Stimulated activated CD4-positive, alpha-beta T cell treated with anti-CD3 and anti-CD28 coated beads, TNF-alpha, amount 100 ng/mL, for 24 hours (primary cell): ENCODE data around the gene FASTK.

Experiments used
- DNase-seq, 3 experiments: peaks; one replicate each; pipeline ENCODE4 v3.0.0-alpha.2; 2020; ENCODE audit warnings: low read depth in 3 of 3

The FASTK gene

DNA sequence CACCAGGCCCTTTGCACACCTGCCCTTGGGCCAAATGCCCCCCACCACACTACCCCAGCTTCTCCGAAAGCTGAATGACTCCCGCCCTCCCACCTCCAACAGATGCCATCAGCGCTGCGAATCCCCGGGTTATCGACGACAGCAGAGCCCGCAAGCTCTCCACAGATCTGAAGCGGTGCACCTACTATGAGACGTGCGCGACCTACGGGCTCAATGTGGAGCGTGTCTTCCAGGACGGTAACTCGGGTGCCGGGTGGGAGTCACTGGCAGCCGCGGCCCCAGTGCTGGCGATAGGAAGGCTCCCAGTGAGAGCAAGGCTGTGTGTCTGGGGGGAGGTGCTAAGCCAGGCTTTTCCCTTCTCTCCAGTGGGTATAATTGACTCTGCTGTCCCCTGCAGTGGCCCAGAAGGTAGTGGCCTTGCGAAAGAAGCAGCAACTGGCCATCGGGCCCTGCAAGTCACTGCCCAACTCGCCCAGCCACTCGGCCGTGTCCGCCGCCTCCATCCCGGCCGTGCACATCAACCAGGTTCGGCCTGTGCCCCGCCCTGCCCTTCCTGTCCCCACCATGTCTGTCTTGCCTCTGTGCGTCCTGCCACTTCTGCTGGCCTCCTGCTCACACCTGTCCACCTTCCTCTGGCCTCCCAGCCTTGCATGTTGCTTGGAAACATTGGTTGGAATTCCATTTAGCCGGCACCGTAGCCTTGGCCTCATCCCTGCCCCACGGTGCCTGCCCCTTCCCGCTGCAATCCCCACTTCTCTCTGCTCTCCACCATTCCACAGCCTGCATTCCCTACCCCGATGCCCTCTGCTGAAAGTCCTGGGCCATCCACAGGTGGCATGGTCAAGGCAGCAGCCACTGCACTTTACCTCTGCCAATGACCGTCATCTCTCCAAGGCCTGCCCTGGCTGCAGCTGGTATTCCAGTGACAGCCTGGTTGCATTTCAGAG is 37.8 kb upstream of the FASTK start:
- no peak for DNase-seq

DNA sequence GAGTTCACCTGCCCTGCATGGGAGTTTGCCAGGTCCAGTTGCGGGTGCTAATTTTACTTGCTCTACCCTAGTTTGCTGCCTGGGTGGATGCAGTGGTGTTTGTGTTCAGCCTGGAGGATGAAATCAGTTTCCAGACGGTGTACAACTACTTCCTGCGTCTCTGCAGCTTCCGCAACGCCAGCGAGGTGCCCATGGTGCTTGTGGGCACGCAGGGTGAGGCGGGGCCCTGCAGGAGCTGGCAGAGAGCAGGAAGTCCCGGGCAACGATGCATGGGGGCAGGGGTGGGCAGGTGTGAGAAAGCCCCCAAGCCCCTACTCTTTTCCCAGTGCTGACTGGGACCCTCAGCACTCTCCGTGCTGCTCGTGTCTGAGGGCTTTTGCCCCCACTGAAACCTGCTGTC is 37.0 kb upstream of the FASTK start:
- DNase-seq, result no peak

DNA sequence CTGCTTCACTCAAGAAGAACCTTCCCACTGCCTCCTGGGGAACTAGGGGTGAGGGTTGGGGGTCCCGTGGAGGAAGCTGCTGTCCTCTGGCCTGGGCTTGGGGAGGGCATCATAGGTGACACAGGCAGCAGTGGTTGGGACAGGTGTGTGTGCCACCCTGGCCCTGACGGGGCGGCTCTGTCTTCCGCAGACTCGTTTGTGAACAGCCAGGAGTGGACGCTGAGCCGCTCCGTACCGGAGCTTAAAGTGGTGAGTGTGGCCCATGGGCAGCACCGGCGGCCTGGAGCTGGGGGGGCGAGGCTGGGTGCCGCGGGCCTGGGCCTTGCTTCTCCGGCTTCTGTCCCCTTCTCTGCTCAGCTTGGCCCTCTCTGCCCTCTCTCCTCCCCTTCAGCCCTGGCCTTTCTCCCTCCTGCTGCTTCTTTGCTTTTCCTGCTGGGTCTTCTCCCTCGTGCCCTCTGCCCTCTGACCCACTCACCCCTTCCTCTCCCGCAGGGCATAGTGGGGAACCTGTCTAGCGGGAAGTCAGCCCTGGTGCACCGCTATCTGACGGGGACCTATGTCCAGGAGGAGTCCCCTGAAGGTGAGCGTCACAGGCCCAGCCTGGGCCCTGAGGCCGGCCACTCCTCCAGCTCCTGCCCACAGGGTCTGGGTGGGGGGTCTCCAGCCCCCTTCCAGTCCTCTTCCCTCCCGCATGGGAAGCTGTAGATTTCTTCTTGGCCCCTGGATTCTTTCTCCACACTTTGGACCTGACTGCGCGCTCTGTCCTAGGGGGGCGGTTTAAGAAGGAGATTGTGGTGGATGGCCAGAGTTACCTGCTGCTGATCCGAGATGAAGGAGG is 36.2 kb upstream of the FASTK start:
- no peak for DNase-seq

DNA sequence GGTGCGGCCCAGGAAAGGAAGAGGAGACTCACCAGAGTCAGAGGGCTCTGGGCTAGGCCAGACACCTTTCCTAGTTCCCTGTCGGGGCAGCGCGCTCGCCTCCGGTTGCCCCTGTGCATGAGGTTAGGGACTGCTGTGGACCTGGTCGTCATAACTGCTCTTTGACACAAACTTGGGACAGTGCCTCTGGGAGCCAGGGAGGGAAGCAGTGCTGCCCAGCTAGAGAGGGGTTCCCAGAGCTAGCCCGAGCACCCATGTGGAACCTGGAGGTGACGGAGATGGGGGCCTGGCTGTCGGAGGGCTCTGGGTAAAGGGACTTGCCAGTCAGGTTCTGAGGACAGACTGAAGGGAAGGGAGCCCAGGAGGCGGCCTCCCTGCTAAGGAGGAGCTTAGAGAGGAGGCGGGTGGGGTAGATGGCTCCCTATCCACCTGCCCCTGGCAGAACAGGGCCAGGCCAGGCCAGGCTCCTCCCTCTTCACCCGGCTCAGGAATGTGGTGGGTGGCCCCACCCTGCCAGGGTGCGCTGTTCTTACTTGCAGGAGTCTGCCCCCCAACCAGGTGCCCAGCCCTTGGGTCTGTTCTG is 35.3 kb upstream of the FASTK start:
- no peak for DNase-seq

DNA sequence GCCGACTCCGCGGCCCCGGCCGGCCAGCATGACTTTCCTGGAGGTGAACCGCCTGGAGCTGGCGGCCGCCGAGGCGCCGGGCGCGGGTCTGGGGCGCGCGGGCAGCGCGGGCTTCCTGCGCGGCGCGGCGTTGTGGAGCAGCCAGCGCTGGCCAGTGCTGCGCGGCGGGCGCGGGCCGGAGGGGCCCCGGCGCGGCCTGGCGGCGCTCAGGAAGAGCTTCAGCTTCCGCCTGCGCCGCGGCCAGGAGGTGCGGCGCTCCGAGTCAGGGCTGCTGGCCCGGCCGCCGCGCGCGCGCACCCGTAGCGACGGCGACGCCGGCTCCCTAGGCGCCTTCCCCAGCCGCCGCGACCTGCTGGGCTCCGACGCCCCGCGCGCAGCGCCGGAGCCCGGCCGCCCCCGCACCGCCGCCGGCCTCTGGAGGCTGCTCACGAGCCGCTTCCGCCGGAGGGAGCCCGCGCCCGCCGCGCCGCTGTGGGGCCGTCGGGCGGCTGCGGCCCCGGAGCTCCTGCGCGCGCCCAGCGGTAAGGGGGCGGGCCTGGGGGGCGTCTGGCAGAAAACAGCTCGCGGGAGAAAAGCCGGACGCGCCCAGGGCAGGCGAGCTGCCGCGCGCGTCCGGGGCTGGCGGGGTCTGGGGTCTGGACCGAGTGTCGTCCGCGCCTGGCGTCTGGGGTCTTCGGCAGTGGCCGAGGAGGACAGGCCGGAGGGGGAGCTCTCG is 34.7 kb upstream of the FASTK start:
- DNase-seq, result peak in 2 of 3 experiments; percentile 19 to 41

DNA sequence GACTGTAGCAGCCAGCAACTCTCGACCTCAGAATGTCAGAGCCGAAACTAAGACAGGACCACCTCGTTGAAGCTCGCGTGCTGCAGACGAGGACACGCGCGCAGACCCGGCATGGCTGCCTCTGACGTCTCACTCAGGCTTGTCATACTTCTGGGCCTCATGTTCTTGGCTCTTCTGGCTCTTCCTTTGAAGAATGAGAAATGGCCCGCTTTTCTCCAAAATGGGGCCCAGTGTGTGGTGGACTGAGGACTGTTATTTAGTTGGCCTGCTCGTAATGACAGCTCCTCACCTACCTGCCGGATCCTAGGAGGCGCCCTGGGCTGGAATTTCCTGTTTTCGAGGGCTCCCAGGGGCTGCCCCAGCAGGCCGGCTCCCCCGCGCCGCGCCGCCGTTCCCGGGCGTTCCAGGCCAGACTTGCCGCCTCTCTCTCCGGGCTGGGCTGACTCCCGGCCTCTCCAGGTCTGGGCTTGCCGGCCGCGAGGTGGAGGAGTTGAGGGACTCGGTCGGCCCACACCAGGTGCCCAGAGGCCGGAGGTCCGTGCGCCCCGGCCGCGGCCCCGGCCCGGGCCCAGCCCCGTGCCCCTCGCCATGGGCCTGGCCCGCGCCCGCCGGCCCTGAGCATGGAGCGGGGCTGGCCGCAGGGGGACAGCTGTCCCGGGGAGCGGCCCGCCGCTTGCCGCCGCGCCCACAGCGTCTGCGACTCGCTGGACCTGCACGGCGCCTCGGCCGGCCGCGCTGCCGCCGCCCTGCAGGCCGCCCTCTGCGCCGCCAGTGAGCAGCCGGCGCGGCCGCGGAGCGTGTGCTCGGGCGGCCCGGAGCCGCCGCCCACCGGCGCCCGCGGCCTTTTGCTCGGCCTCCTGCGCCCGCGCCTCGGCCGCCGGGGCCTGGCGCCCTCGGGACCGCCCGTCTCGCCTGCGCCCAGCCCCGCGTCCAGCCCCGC is 33.8 kb upstream of the FASTK start:
- no peak for DNase-seq

DNA sequence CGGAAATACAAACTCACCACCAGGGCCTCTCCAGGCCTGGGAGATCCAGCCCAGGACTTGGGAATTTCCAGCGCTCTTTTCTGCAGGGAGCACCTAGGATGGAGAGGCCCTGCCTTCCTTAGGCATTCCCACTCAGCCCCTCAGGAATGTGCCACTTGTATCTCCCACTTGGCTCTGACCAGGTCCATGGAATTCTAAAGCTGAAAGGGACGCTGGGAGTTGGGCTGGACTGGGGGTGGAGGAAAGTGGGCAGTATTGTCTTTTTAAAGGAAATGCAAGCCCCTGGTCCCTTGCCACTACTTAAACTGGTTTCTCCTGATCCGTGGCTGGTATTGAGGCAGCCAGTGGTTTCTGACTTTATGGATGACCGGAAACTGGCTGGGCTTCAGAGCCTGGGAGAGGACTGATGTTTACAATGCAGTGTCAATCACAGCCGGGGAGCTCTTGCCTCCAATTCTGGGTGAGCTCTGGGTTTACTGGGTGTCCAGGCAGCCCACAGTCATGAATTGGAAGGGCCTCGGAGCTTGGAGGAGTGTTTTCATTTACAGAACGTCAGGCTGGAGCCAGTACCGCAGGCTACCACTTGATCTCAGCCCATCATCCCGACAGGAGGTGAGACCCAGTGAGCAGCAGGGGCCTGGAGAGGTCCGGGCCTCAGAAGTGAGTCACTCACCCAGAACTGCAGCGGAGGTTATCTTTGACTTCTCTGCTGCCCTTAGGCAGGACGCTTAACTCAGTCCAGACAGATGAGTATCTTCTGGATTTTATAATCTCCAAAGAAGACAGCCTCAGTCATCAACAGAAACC is 32.9 kb upstream of the FASTK start:
- no peak for DNase-seq

DNA sequence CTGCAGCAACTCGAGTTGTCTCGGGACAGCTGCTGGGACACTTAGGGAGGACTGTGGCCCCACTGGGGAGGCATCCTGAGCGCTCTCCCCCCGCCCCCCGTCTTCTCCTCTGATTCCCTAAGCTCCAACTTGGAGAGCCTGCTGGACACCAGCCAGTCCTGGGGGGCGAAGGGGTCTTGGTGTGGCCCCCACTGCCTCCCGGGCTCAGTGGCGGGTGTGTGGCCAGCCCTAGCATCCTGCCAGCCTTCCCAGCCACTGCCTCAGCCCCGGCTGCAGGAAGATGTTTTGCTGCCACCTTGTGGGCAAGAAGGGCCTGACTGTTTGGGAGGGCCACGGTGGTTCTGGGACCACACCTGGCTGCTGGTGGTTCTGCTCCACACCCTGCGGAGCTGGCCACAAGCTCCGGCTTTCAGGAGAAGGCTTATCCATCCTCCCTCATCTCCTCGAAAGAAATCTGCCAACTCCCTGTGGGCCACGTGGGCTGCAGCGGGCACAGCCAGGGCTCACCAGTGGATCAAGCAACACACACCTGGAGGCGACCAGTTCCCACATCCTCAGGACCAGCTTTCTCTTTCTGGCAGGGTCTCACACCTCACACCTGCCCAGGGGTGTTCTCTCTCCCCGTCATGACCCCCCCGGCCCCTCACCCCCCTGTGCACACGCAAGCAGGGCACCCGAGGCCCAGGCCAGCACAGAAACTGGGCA is 30.5 kb upstream of the FASTK start:
- peak; percentile 55 to 68 (median 61) for DNase-seq

DNA sequence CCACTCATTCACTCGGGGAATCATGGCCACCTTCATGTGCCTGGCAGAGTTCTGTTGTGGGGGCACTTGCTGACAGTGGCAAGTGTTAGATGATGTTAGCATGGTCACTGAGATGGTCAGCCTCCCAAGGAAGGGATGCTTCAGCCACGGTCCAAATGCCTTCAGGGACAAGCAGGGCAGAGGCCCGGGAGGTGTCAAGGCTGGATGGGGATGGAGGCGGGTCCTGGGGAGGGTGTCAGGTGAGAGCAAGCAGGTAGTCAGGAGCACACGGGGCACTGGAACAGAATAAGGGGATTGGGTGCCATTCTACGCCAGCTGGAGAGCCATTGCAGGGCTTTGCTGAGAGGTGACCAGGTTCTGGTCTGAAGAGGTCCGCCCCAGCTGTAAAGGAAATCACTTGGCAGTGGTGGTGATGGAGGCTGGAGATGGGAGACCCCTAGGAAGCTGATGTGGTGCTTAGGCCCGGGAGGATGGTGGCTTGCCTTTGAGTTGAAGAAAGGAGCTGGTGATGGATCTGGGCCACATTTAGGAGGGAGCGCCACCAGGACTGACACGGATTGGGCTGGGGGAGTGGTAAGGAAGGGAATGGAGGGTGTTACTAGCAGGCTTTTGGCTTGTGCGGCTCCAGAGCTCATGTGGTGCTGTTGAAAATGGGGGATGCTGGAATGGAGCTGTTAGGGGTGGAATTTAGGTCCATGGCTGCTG is 29.8 kb upstream of the FASTK start:
- DNase-seq, result no peak

DNA sequence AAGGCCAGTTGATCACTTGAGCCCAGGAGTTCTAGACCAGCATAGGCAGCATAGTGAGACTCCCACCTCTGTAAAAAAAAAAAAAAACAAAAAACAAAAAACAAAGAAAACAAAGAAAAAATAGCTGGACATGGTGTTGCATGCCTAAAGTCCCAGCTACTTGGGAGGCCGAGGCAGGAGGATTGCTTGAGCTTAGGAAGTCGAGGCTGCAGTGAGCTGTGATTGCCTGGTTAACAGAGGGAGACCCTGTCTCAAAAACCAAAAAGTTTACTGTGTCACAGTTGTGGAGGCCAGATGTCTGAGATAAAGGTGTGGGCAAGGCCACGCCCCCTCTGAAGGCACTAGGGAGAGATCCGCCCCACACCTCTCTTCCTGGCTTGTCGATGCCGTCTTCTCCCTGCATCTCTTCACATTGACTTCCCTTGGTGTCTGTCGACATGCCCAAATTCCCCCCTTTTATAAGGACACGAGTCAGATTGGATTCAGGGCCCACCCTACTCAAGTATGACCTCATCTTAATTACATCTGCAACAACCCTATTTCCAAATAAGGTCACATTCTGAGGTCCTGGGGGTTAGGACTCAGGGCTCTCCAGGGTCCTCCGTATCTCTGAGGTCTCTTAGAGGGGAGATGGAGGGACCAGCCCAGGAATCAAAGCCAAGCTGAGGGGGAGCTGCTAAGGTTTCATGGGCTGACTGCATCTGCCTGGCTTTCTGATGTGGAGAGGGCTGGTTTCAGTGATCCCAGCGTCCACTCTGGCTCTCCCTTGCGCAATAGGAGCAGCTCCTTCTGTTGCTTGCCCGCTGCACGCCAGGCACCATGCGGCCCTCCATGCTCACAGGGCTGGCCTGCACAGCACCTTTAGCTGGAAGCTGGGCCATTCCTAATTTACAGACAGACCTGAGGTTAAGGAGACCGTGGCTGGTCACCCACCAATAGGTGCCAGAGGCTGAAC is 28.8 kb upstream of the FASTK start:
- no peak for DNase-seq

DNA sequence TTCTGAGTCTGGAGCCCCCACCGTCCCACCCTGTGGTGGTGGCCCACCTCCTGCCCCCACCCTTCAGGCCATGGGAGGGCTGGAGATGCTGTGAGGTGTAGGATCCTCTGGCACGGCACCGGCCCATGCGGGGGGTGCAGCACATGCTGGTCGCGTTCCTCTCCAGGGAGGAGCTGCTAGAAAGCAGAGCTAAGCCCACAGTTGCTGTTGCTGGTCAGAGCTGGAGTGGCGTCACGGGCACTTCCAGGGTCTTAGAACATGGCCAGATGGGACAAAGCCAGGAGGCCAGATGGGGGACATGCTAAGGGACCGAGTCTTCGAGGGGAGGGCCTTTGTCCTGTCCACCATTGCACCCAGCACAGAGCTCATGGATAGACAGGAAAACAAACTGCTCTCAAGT is 27.3 kb upstream of the FASTK start:
- no peak for DNase-seq

DNA sequence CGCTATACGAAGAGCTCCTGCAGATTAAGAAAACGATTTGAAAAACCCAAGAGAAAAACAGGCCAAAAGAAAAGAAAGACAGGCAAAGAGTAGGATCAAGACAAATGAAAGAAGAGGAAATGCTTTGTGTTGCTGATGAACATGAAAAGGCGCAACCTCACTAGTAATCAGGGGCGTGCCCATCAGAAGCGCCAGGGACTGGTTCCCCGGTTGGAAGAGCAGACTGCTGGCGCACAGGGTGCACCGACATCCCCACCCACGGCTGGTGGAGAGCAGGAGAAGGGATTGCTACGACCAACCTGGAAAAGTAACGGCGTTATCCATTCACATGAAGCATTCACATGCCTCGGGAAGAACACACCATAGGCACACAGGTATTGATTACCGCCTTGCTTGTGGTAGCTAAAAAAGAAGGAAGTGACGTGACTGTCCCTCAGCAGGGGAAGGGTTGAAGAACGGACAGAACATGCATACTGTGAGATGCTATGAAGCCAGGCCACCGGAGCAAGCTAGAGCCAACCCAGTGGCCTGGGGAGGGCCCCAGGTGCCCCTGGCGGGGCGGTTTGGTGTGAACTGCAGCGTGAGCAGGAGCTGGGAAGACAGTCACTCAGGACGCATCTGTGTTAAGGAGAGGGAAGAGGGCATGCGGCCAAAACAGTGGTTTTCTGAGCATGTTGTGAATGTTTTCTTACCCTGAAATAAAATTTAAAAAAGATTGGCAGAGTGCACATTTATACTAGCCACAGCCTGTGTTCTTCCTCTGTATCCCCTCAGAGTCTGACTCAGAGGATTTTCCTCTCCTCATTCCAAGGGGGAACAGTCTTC is 24.0 kb upstream of the FASTK start:
- DNase-seq, result no peak

DNA sequence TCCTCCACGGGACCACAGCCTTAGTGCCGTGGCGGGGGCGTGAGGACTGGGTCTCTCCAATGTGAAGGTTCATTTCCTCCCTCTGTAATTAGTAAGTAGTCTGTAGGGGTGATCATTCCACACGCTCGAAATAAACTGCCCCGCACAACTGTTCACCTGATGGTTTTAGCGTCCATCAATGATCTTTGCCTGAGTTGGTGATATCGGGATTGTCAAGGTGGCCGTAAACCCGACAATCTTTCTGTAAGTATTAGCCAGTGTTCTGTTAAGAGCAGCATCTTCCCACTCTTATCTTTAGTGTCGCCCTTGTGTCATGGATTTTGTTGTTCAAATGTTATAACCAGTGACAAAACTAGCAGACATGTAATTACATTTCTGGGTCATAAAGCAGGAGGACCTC is 23.4 kb upstream of the FASTK start:
- DNase-seq, result no peak

DNA sequence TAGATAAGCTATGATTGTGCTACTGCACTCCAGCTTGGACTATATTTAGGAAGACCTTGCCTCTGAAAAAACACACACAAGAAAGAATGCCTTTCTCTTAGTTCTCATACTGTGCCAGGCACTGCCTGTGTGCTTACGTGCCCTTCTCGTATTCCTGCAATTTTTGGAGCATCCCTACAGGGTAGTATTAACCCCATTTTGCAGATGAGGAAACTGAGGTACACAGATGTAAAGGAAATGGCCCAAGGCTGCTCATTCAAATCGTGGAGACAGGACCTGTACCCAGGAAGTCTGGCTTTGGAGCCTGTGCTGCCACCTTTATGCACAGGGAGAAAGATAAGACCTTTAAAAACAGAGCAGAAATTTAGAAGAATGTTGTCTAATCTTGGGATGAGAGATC is 22.4 kb upstream of the FASTK start:
- DNase-seq, result no peak

DNA sequence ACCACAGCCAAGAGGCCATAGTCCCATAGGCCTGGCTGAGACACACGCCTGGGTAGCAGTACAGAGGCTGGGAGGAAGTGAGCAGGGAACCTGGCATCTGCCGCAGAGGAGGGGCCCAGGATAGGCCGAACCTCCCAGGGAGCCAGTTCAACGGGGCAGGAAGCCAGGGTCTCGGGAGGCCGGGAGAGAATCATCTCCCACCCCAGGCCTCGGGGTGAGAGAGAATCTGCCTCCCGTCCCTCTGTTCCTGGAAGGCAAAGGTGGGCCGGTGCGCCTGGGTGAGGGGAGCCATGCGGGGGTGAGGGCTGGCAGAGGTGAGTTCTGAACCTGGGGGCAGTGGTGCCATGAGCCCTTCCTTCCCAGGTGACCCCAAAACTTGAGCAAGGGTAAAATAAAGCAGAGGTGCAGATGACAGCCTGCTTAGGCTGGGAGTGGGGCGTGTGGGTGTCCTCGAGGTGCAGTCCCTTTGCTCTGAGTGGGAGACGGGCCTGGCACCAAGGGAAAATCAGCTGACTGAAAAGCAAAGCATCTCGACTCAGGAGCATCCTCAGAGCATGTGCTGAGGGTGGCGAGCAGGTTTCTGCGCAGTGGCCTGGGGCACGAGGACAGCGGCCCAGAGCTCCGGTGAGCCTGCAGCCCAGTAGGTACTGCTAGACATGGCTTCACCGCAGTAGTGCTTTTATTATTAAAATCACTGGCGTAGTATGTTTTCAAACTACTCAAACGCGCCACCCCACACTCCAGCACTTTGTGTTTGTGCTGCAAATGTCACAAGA is 21.2 kb upstream of the FASTK start:
- no peak for DNase-seq

DNA sequence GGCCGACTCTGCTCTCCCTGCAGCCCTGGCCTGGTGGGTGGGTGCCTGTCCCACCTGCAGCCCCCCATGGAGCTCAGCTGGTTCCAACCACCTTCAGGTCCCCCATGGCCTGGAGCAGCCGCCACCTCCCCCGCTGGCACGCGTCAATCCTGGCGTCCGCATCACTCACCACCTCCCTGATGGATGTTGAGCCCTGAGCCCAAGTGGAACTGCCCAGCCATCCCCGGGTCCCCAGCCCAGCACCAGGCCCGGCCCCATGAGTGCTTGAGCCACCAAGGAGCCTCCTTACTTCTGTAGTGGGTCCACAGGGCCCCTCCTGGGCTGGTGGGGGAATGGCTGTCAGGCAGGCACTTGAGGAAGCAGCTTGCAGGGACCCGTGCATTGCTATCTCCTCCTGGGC is 20.3 kb upstream of the FASTK start:
- no peak for DNase-seq
